ENCODE data around the gene LYZL4. TPM values are rescaled to one million over a fixed set of nuclear protein-coding genes. Genes with fewer than 3 reads are reported as not detected.

Gene LYZL4
- total RNA-seq, 1 experiment from 2014 or later, result not detected

DNA sequence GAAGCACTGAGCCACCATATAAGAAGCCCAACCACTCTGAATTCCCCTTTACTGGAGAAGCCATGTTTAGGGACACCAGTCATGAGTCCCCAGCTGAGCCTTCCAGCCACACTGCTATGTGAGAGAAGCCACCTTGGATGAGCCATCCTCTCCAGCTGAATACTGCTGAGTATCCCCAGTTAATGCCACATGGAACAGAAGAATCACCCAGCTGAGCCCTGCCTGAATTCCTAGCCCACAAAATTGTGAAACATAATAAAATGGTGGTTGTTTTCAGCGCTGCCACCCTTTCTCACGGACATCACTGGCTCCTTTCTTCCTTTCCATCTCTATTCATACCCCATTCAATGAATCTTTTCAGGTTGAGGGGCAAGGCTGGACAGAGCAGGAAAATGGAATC is 22.1 kb upstream of the LYZL4 start:
- no peak for DNase-seq (ENCODE audit: low read depth)
- in situ Hi-C loops (cut with HindIII; ENCODE audit: low pct_unique_long_range_greater_than_20kb, low sequenced_read_pairs), result no loop called here

DNA sequence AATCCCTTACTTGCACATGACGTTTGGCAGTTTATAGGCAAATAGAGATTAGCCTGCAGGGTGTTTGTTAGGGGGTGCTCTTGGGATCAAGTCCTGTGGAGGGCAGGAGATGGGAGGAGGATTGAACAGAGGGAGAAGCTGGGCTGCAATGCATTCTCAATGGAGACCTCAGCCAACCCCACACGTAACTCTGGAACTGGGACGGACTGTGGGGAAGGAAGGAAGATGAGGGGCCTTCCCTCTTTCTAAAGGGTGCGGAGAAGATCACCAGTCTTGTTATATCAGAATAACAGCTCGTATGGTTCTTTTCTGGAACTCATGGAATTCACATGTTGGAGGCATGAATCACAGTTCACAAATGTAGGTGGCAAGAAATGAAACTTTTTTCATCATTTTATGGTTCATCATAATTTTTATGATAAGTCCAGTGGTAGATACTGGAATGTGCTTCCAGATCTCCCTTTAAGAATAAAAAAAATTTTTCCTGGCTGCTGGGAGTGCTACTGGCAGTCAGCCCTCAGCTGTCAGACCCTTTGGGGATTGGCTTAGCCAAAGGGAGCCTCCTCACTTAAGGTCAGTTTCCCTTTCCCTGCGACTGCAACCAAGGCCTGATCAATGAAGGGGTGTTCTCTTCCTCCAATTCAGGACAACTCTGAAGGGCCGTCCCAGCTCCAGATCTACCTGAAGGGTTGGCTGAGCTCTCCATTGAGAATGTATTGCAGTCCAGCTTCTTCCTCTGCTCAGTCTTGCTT is 20.5 kb upstream of the LYZL4 start:
- in situ Hi-C loops (cut with HindIII; ENCODE audit: low pct_unique_long_range_greater_than_20kb, low sequenced_read_pairs), result no loop called here
- DNase-seq (ENCODE audit: low read depth), result no peak

DNA sequence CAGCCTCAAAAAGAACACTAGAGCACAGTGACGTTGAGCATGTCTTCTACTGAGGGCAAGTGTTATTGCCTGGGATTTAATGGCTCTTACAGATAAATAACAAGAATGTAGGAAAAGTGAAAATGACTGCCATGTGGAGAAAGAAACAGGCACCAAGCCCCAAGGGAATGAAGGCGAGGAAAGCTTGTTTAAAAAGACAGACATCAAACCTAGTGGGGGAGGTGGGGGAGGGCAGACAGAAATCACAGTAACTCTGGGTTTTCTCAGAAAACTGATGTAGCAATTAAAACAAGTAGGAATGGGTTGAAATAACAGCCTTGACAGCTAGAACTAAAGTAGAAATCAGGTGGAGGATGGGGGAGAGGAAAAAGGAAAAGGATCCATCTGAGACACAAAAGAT is 18.4 kb upstream of the LYZL4 start:
- DNase-seq (ENCODE audit: low read depth), result no peak
- in situ Hi-C loops (cut with HindIII; ENCODE audit: low pct_unique_long_range_greater_than_20kb, low sequenced_read_pairs), result no loop called here

DNA sequence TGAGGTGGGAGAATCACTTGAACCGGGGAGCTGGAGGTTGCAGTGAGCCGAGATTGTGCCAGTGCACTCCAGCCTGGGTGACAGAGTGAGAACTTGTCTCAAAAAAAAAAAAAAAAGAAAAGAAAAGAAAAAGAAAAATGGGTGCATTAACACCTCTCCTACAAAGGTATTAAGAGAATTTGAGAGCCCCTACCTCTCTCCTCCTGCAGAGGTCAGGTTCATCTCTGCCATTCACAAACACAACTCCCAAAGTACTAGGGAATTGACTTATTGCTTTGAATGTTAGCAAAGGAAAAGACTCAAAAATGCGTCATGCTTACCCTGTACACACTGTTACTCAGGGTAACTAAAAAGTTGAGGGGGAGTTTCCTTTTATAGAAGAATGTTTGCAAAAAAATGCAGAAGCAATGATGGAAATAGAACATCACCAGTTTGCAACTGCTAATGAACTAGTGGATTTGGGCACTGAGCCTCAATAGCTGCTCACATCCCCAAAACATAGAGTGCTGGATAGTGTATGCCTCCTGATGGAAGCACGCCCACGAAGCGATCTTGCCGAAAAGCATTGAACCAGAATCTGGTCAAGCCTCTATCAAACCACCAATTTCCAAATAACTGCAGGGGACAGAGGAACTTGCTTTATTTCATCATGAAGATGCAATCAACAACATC is 15.5 kb upstream of the LYZL4 start:
- no peak for DNase-seq (ENCODE audit: low read depth)
- in situ Hi-C loops (cut with HindIII; ENCODE audit: low pct_unique_long_range_greater_than_20kb, low sequenced_read_pairs), result no loop called here

DNA sequence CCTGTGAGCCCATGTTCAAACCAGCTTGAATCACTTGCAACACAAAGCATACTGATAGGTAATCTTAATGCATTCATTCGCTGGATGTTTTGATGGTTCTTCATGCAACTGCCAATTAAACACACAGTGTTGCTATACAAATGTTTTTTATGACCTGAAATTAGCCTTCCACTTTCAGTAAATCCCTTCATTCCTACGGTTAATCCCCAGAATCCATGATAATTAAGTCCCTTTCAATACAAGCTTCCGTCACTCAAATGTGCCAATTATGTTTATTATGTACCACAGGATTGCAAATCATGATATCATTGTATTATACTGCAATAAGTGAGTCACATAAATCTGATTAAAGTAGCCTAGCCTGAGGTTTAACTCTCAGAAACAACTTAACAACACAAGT is 14.5 kb upstream of the LYZL4 start:
- in situ Hi-C loops (cut with HindIII; ENCODE audit: low pct_unique_long_range_greater_than_20kb, low sequenced_read_pairs), result no loop called here
- DNase-seq (ENCODE audit: low read depth), result no peak

DNA sequence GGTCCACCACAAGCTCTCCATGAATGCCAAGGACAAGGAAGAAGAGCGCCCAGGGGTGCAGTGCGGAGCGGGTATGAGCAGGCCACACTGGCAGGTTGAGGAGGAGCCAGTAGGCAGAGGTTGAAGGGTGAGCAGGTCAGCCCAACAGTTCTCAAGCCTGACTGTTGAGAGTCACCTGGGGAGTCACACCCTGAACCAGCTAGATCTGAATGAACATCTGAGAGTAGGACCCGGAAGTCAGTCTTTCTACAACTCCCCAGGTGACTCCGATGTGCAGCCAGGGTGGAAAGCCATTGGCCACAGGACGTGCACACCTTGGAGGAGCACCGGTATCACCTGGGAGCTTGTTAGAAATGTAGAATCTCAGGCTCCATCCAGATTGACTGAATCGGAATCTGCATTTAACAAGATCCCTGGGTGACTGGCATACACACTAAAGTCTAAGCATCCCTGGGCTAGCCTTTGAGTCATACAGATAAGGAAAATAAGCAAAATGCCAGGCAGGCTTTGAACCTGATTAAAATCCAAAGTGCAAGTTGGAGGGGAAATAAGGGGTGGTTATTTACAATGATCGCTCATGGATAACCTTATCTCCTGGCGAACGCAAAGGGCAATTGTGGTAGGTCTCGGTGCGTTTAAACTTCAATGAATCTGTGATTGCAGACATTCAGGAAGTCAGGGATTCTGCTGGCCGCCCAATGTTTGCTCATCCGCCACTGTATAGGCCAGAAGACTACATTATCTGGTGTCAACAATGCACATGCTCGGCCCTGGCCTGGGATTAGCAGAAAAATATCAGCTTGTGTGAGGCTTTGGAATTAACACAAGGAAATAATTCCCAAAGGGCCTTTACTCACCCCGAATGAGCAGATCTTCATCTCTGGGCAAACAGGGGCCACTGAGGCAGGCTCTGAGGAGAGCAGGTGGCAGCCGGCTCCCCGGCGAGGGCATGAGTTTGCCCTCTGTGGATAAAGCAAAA is 11.7 kb upstream of the LYZL4 start:
- in situ Hi-C loops (cut with HindIII; ENCODE audit: low pct_unique_long_range_greater_than_20kb, low sequenced_read_pairs), result no loop called here

DNA sequence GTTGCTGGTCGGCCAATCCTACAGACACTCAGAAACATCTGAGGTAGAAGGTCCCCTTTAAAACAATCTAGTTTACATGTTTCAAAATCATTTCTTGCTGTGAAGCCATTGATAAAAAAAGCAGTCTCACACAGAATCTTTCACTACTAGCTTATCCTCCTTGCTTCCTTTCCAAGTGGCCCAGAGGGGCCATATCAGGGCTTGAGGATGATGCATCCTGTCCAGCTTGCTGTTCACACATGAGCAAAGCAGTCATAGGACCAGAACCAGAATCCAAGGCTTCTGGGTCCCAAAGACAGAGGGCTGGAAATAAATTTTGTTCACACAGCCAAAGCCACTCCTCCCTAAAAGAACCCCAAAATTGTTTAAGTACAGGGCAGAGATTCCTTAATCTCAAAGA is 9.2 kb upstream of the LYZL4 start:
- in situ Hi-C loops (cut with HindIII; ENCODE audit: low pct_unique_long_range_greater_than_20kb, low sequenced_read_pairs), result no loop called here
- DNase-seq (ENCODE audit: low read depth), result no peak

More for the DNA sequence above, 11.7 kb upstream of the LYZL4 start:
- peak; percentile 21 for DNase-seq (ENCODE audit: low read depth)

DNA sequence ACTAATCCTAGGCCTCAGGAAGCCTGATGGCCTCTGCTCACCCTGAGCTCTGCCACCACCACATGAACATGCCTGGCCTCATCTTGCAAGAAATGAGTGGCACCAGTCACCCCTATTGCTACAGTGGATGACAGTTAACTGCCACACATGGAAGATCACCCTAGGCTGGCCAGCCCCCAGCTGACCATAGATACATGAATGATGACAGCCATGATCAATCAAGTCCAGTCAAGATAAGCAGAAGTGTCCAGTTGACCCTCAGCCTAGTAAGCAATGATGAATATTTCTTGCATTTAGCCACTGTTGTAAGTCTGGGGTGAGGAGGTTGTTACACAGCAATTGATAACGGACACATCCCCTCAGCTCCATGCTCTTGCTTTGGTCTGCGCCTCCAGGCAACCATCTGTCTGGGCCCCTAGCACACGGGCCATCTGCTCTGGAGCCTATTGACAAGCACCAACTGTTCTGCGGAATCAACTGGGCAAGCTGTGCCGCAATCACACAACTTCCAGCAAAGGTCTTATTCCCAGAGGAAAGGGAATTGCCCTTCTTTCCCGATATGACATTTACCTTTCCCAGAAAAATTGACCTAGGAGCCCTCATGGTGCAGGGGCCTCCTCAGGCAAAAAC is 2.2 kb upstream of the LYZL4 start:
- in situ Hi-C loops (cut with HindIII; ENCODE audit: low pct_unique_long_range_greater_than_20kb, low sequenced_read_pairs), result no loop called here
- no peak for DNase-seq (ENCODE audit: low read depth)

DNA sequence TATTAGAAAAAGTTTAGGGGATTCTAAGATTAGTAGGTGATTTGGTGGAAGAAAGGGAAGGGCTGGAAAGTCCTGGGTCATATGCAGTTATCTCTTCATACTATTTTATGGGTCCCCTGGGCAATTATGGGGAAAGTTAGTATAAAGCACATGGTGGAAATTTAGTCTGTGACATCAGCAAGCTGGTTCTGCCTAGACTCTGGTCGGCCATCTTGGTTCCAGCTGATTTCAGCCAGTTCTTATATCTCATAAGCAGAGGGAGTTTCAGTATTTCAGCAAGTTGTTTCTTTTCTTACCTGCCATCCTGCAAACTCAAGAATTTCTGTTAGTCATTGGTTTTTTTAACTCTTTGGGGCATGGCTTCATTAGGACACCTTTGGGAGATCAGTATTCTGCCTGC is 1.0 kb upstream of the LYZL4 start:
- no peak for DNase-seq (ENCODE audit: low read depth)
- in situ Hi-C loops (cut with HindIII; ENCODE audit: low pct_unique_long_range_greater_than_20kb, low sequenced_read_pairs), result no loop called here

DNA sequence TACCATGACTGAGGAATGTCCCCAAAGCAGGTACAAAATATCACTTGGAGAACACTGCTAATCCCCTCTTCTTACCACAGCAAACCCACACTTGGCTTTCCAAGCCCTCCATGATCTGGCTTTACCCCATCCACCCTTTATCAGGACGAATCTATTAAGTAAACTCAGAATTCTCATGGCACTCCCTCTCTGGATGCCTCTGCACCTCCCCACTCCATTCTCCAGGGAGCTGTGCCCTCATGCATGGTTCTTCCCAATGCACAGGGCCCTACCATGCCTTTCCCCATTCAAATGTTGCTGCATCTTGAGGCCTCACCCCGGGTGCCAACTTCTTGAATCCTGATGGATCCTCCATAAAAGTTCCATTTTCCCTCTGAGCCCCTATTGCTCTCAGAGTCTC is 2.3 kb downstream of the LYZL4 start:
- no peak for DNase-seq (ENCODE audit: low read depth)

DNA sequence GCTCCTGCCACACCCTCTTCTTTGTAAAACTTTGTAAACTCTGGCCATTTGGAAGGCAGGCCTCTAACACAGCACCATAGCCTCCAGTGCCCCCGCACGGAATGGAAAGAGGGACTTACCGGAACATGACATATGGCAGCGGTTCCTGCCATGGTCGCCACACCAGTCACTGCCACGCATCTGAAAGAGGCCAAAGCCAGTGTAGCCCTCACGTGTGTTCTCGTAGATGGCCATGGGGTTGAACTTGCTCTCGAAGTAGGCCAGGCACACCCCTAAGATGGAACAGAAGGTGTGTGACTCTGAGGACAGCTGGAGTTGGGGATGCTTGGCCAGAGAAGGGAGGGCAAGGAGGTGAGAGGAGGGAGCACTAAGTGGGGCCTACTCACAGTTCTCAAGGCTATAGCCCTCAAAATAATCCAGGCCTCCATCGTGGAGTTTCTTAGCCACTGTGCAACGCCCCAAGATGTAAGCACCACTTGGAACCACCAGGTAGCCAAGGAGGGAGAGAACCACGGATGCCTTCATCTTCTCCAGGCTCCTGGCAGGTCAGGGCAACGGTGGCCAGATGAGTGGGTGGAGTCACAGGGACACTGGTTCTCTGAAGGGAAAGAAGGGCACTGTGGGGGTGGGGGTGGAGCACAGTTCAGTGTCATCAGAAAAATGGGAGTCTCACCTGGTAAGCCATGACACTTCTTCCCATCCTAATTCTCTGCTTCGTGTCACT is 3.5 kb downstream of the LYZL4 start:
- no peak for DNase-seq (ENCODE audit: low read depth)
- in situ Hi-C loops (cut with HindIII; ENCODE audit: low pct_unique_long_range_greater_than_20kb, low sequenced_read_pairs), result no loop called here

More for the DNA sequence above, 2.3 kb downstream of the LYZL4 start:
- in situ Hi-C loops (cut with HindIII; ENCODE audit: low pct_unique_long_range_greater_than_20kb, low sequenced_read_pairs), result no loop called here

DNA sequence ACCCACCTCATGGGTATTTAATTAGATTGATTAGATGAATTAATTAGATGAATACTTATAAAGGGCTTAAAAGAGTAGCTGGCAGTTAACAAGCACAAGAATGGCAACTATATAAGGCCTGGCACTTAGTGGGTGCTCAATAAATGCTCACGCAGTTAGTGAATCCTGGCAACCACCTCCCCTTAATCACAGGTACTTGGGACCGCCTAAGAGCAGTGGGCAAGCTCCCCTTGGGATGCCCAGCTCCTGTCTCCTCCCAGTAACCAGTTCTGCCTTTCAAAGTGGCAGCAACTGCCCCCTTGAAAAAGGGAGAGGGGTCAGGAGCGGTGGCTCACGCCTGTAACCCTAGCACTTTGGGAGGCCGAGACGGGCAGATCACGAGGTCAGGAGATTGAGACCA is 4.6 kb downstream of the LYZL4 start:
- in situ Hi-C loops (cut with HindIII; ENCODE audit: low pct_unique_long_range_greater_than_20kb, low sequenced_read_pairs), result no loop called here
- no peak for DNase-seq (ENCODE audit: low read depth)

DNA sequence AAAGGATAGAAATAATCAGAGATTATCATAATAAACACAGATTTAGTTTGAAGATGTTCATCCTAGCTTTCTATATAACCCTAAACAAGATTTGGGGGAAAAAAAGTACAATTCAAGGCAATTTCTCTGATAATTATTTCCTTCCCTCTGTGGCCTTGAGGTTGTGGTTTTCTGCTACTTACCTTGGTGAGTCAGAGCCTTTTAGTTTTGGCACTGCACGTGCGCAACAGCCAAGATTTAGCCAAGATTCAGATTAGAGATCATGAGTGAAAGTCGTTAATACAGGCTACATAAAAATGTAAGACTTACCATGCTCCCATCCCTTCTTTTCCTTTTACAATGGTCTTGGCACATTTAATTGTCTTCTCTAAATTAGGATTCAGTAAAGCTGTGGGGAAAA is 6.7 kb downstream of the LYZL4 start:
- DNase-seq (ENCODE audit: low read depth), result no peak
- in situ Hi-C loops (cut with HindIII; ENCODE audit: low pct_unique_long_range_greater_than_20kb, low sequenced_read_pairs), result no loop called here

DNA sequence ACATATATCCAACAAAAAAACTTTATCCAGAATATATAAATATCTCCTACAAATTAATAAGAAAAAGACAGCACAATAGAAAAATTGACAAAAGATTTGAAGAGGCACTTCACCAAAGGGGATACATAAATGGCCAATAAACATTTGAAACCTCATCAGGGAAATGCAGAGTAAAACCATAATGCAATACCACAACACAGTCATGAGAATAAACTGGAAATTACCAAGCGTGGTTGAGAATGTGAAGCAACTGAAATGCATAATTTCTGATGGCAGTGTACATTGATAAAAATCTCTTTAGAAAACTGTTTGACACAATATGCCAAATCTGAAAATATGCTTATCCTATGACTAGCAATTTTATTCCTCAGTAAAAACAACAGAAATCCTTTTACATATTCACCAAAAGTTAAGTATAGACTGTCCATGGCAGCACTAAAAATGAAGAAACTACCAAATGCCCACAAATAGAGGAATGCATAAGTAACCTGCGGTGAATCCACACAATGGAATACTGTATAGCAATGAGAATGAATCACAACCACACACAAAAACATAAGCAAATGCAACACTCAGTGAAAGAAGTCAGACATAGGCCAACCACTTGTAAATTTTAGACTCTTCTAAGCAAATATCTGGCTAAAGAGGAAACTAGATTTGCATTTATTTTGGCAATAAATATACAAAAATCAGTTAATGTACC is 7.9 kb downstream of the LYZL4 start:
- DNase-seq (ENCODE audit: low read depth), result no peak

DNA sequence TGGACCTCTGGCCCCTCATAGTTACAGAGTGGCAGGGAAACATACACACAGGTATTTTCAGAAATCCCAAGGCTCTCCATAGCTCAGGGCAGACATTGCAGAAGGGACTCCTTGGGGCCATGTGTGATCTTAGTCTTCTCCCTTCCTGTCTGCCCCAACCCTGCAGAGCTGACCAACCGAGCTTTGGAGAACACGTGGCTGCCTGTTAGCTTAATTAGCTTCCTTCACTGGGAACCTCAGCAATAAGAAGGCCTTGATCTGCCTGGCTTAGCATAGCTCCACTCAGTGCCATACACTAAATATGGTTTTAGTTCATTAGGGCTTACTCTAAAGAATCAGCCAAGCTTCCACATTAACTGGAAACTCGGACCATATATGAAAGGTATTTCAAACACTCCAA is 12.3 kb downstream of the LYZL4 start:
- DNase-seq (ENCODE audit: low read depth), result no peak
- in situ Hi-C loops (cut with HindIII; ENCODE audit: low pct_unique_long_range_greater_than_20kb, low sequenced_read_pairs), result no loop called here

More for the DNA sequence above, 7.9 kb downstream of the LYZL4 start:
- in situ Hi-C loops (cut with HindIII; ENCODE audit: low pct_unique_long_range_greater_than_20kb, low sequenced_read_pairs), result no loop called here

DNA sequence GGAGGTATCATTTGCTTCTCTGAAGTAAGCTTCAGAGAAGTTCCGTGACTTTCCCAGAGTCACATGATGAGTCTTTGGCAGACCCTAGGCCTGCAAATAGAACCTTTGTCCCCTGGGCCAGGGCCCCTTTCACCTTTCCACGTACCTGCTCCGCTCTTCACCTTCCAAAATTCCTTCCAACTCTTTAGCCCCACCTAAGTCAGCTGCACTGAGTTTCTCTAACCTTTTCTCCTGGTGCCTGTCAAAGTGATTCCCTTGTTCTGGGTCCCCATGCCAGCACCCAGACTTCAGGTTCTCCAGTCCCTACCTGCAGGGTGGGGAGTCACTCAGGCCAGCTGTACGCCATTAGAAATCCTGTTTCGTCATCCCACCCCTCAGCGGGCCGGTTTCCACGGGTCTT is 12.8 kb downstream of the LYZL4 start:
- no peak for DNase-seq (ENCODE audit: low read depth)
- in situ Hi-C loops (cut with HindIII; ENCODE audit: low pct_unique_long_range_greater_than_20kb, low sequenced_read_pairs), result no loop called here

DNA sequence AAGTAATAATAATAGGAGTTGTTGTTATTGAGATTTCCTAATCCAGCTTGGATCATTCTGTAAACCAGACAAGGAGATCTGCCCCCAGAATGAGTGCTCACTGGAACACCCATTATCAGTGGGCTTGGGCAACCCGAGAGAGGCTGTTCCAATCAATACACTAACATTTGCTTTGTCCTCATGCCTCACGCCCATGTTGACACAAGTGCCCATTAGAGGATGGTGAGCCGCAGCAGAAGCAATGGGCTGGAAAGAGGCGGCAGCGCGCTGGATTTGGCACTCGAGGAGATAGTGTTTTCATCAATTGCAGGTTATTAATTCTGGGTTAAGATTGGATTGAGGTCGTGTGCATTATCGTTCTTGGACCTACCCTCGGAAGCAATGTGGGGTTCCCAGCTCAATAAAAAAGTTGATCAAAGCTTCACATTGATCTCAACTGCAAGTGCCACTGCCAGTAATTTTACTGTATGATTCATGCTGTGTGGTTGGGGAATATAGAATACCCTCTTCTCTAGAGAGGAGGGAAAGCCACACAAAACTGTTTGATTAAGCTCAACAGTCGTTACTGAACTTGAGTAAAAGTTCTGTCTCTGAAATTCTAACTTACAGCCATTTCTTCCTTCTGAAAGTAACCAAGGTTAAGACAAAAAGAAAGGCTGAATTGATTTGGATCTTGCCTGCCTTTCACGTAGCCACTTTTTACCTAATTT is 15.7 kb downstream of the LYZL4 start:
- in situ Hi-C loops (cut with HindIII; ENCODE audit: low pct_unique_long_range_greater_than_20kb, low sequenced_read_pairs), result no loop called here
- DNase-seq (ENCODE audit: low read depth), result no peak

Measured in Caki2 (cell line).